GM21619 (cell line): ENCODE measurements around the gene PUM2.
"Not testable (repeated sequence)": the region's sequence is repeated elsewhere in the genome, so short reads cannot be mapped to it uniquely, and the experiment has no call there.

Source experiments
- ATAC-seq: cut with Tn5 transposase; IDR thresholded peaks from one replicate; pipeline ENCODE4 v1.9.1; 2021; ENCODE audit not compliant: unreplicated experiment

Gene PUM2

DNA sequence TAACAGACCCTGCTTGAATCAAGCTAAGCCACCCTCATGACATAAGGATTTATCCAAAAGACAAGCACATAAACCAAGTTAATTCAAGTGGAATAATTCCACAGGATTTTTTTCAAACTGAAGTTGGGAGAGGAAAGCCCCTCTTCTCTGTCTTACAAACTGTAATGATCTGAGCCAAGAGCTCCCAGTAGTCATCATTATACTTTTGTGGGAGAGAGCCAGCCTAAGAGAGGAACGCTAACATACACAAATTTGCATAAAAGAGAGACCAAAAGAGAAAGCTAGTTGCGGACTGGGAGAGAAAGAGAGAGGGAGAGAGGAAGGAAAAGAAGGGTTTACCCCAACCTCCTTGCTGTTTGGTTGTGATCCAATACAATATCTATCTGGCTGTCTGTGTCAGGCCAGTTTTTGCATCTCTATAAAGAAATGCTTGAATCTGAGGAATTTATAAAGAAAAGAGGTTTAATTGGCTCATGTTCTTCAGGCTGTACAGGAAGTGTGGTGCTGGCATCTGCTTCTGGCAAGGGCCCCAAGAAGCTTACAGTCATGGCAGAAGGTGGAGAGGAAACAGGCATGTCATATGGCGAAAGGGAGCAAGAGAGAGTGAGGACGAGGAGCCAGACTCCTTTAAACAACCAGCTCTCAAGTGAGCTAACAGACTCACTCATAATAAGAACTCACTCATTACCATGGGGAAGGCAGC, 20.8 kb upstream of the PUM2 start:
- no peak for ATAC-seq

DNA sequence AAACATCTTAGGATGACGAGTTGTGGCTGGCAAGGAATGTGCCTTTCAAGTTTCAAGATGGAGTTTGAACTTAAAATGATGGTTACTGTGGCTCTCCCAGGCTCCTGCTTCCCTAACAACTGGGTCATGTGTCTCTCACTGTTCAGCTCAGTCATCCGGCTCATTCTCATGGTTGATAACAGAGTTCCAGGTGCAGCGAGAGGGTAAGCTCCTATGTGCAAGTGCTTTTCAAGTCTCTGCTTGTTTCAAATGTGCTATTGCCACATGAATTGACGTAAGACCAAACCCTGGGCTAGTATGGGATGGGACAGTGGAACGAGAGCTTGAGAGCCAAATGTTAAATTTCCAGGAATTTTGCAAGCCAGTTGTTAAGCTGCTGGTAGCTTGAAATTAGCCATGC, 19.5 kb upstream of the PUM2 start:
- ATAC-seq, result no peak

DNA sequence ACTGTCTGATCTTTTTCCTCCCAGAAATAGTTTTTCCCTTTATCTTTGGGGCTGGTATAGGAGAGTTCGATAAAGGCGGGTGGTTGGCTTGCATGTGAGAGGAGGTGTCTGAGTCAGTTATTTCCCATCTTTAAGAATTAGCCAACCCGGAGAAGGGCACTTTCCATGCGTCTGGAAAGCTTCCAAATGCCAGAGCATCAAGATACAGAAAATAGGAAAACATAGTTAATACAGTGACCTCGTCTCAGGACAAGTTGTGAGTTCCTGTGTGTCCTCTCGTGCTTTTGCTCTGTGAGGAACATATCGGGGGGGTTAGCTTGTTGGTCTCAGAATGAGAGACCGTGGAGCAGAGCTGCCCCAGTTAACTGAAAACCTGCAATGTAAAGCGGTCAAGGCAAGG, 18.7 kb upstream of the PUM2 start:
- ATAC-seq, result no peak

DNA sequence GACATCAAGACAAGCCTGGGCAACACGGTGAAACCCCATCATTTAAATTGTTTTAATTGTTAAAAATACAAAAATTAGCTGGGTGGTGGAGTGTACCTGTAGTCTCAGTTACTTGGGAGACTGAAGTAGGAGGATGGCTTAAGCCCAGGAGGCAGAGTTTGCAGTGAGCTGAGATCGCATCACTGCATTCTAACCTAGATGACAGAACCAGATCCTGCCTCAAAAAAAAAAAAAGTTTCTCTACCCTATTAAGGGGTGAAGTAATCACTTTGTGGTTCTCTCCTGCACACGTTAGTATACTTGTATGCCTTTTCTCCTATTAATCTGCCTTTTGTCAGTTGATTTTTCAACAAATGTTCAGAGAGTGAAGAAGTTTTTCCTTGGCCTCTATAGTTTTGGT, 18.1 kb upstream of the PUM2 start:
- no peak for ATAC-seq

DNA sequence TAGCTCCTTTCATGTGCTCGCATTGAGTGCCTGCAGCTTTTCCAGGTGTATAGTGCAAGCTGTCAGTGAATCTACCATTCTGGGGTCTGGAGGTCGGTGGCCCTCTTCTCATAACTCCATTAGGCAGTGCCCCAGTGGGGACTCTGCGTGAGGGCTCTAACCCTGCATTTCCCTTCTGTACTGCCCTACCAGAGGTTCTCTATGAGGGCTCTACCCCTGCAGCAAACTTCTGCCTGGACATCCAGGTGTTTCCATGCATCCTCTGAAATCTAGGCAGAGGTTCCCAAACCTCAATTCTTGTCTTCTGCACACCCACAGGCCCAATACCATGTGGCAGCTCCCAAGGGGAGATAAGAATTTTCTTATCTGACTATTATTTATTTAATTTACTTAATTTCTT, 17.3 kb upstream of the PUM2 start:
- not testable (repeated sequence) for ATAC-seq

DNA sequence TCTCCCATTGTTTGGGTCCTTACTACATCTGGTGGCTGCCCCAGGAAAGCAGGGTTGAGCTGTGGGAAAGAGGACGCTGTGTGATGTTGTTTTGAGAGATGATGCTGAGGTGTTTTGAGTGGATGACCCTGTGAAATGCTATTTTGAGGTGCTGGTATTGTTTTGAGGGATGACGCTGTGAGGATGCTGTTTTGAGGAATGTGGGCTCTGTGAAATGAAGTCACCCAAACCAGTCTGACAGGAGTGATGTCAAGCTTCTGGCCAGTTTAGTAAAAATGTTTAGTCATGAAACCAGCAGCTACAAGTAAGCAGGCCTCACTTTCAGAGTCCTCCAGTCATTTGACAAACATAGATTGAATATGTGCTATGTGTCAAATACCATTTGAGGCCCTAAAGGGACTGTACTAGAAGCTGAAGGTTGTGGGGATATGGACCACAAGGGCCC, 16.1 kb upstream of the PUM2 start:
- no peak for ATAC-seq

DNA sequence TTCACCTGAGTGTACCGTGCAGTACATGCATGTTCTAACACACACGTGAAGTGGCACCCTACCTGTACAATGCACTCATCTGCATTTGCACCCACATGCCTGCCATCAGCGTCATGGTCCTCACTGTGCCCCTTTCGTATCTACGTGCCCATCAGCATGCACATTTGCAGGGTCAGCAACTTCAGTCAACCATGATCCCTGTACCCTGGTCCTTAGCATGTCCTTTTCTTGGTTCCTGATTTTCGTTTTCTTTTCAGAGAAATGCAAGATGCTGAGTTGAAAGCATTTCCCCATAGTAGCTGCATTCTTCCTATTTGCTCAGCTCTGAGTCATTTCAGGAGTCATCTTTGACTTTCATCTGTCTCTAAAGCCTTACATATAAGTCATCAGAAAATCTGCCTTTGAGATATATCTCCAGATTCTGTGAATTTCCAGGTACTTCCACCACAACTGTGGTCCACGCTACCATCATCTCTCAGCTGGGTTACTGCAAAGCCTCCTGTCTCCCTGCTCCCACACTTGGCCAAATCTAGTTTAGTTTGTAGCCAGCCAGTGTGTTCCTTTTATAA, 14.7 kb upstream of the PUM2 start:
- peak; percentile 90 for ATAC-seq

DNA sequence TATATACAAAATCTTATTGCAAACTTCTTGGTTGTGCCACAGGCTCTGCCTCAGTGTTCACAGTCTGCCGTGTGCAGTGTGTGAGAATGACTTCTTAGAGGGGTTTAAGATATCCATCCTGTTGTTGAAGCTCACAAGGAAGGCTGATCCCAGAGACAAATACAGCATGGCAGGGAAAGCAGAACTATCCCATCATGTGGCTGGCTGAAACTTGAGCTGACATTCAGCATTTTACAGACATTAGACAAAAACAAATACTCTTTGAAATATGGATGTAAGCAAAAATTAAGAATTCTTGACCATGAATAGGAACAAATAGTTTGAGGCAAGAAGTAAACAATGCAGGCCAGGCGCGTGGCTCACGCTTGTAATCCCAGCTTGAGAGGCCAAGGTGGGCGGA, 12.9 kb upstream of the PUM2 start:
- ATAC-seq, result no peak

DNA sequence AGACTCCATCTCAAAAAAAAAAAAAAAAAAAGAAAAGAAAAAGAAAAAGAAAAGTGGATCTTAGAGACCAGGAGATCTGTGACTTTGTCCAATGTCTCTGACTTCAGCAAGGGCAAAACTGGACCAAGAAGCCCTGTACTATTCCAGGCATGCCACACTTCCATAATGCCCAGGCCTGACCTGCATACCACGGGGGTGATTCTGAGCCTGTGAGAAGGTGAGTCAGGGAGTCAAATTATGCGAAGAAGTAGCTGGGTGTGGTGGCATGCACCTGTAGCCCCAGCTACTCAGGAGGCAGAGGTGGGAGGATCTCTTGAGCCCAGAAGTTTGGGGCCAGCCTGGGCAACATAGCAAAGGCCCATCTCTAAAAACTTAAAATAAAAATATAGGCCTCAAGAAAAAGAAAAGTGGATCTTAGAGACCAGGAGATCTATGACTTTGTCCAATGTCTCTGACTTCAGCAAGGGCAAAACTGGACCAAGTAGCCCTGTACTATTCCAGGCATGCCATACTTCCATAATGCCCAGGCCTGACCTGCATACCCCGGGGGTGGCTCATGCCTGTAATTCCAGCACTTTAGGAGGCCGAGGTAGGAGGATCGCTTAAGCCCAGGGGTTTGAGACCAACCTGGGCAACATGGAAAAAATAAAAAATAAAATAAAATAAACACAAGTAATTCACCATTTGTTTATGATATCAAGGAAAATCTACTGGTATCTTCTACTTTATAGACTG, 12.2 kb upstream of the PUM2 start:
- ATAC-seq, result no peak

DNA sequence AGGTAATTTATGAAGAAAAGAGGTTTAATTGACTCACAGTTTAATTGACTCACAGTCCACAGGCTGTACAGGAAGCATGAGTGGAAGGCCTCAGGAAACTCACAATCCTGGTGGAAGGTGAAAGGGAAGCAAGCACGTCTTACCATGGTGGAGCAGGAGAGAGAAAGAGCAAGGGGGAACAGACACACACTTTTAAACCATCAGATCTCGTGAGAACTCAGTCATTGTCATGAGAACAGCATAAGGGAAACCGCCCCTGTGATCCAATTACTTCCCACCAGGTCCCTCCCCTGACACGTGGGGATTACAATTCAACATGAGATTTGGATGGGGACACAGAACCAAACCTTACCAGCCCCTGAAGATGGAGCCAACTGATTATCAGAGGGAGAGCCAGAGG, 11.2 kb upstream of the PUM2 start:
- no peak for ATAC-seq

DNA sequence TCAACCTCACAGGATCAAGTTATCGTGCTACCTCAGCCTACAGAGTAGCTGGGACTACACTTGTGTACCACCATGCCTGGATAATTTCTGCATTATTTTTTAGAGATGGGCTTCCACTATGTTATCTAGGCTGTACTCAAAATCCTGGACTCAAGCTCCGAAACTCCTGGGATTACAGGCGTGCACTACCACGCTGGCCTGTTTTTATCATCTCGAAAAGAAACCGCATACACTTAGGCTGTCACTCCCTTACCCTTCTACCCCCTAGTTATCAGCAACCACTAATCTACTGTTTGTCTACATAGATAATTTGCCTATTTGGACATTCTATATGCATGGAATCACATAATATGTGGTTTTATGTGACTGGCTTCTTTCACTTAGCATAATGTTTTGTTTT, 8.5 kb upstream of the PUM2 start:
- no peak for ATAC-seq

DNA sequence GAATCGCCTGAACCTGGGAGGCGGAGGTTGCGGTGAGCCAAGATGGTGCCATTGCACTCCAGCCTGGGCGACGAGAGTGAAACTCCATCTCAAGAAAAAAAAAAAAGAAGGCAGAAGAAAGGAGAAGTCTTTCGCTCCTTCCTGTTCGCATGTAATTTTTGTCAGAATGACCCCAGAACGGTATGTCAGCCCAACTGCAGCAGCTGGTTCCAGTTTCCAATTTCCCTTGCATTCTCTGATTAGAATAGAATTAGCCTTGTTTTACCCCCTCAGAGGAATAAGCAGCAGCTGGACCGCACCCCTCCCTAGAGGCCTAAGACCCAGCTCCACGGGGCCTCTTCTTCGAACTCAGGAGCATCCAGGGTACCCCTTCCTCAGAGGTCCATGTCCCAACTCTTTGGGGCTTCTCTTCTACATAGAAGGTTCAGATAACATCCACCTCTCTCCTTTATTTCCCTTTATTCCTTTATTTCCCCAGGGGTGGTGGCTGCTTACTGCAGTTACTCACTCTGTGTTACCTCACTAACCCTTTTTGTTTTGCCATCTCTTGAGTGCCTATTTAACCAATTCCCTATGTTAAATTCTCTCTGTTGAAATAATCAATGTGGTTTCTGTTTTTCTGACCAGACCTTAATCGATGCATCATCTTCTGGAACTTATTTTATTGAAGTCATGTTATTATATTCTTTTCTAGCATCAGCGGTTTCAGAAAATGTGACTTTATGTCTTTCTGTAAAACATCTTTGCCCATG, 7.2 kb upstream of the PUM2 start:
- ATAC-seq, result no peak

DNA sequence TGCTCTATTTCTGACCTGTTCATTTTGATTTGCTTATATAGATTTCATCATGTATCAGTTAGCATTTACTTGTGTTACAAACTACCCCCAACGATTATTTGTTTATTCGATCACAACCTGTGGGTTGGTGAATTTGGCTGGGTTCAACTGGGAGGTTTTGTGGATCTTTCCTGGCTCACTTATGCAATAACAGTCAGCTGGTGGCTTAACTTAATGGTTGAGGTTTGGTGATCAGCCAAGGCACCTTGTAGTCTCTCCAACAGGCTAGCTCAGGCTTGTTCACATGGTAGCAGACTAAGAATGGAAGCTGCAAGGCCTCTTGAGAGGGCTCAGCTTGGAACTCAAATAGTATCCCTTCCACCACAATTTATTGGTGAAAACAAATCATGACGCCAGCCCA, 5.4 kb upstream of the PUM2 start:
- no peak for ATAC-seq

DNA sequence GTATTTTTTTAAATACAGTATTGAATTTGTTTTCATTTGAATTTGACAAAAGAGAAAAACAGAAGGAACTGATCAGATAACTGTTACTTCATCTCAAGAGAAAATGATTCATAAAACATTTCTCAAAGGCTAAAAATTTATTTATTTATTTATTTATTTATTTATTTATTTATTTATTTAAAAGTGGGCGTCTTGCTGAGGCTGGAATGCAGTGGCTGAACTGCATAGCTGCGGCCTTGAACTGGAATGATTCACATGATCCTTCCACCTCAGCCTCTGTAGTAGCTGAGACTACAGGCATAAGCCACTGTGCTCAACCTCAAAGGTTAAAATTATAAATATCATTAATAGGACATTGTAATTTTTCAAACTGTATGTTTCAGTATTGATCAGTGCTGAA, 4.5 kb upstream of the PUM2 start:
- no peak for ATAC-seq

DNA sequence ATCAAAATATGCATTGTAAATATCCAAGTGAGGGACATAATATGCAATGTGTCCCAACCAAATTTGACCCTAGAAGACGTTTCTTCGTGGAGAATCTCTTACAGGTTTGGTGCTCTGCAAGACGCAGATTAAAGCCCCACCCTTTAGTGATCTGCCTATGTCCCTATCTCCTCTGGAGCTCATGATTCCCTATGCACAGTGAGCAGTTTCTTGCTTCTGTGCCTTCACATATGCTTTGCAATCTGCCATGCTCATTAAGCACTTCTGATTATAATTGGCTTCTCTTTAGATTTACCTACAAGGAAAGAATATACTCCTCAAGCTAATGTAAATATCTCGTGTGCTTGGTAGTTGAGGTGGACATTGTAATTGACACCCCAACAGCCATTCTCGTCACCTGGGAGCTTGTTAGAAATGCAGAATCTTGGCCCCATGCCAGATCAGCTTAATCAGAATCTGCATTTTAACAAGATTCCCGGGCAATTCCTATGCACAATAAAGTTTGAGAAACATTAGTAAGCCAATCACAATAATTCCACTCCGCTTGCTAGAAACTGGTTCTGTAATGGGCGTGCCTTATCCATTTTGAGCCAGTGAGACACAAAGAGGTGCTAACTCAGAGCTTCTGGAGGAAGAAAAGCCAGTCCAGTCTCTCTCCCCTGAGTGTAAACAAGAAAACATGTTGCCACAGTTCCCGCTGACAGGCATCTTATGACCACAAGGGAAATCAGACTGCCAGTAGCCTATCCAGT, 2.8 kb upstream of the PUM2 start:
- no peak for ATAC-seq

DNA sequence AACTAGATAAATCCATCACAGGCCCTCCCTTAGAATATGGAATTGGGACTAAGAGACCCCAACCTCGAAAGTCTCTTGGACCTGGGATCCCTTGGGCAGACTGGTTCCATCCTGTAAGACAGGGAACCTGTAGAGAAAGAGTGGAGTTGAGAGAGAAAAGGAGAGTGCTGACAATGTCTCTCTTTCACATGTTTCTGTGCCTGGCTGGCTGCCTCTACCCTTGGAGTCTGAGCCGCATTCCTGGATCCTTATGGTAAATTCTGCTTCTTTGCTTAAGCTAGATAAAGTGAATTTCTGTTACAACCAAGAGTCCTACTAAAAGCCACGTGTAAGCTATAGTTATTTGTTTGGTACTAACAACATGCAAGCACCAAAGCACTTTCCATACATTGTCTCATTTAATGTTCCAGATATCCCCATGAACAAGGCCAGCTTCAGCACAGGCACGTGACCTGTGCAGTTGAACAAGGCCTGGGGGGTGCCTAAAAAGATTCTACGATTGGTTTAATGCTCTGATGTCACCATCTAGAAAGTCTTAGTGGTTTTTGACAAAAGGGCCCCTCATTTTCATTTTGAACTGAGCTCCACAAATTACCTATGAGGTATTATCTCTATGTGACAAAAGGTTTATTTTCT, 2.1 kb upstream of the PUM2 start:
- ATAC-seq, result no peak

DNA sequence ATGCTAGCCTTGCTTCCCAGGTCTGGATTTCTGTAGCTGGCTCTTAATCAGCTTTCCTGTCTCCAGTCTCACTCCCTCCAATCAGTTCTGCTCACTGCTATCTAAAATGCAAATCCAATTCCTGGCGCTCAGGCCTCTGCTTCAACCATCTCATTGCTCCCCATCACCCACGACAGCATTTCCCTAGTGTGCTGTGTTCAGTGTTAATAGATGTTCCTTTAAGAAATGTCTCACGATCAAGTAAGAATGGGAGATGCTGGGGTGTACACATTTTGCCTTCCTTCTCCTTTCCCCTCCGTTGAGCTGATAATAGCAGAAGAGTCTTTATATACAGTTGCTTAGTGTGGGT, 1.6 kb upstream of the PUM2 start:
- no peak for ATAC-seq

DNA sequence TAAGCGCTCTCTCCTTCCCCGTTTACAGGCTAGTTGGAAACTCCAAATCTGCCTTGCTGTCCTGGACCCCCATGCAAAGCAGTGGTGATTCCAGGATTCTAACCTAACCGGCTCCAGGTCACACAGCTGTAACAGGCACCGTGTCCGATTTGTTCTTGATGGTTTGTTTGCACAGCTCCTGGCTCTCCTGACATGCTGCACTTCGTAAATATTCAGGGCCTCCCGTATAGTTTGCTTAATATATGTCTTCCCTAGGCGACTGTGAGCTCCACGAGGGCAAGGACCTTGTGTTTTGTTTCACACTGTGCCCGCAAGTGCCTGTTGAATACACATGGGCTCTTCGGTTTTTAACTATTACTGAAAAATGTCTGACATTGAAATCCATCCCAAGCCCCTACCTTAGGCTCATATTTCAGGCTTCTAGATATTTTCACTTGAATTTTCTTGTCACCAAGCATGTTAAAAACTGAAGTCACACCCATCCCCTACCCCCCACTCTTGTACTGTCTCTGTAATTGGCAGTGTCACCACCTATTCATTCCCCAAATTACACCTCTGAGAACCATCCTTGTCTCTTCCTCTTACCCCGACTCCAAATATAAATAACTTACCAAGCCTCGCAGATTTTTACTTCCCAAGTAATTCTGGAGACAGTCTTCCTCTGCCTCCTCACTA, 1.0 kb upstream of the PUM2 start:
- ATAC-seq, result no peak

DNA sequence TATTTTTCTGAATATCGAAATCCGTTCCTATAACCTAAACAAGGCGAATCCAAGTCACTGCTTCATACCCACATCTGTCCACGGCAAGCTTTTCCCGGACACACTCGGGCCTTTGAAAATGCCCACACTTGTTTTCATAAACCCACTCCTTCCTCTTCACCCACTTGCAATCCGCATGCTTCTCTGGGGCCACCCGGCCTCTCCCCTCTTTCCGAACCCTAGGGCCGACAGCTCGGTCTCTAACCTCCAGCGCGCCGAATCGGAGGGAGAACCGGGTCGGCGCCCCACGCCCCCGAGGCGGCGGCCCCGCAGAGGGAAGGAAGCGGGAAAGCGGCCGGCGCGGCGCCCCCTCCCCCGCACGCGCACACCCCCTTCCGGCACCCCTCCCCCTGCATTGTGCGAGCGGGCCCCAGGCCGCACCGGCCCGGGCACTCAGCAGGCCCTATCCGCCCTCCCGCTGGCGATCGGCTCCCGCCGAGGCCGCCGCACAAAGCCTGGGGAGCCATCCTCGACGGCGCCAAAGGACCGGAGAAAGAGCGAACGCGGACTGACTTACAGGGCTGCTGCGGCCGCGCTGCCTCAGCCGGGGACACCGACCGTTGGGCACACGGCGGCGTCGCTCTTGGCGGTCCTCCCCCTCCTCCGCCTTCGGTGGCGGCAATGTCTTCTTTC, 467 bp downstream of the PUM2 start:
- peak; percentile 25 for ATAC-seq

DNA sequence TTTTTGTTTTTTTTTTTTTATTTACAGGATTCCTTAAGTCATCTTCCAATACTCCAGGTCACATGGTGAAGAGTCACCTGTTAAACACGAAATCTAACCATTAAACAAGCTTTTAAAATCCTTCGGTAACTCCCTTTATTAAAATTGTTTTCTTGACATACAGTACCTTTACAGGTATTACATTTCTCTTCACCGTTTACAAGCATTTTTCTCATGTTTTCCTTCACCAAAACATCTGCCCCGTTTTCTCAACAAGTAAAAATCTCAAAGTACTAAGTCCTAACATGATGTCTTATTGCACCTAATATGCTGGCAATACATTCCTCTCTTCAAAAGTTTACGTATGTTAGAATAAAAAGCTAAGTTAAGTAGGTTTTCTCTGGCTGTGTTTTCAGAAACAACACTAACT, 1.1 kb downstream of the PUM2 start:
- ATAC-seq, result no peak
